Stimulated activated CD4-positive, alpha-beta T cell treated with anti-CD3 and anti-CD28 coated beads, Interleukin-4, amount 100 ng/mL, for 48 hours (primary cell): ENCODE data around the gene GRID1.
"Not testable (repeated sequence)": the region's sequence is repeated elsewhere in the genome, so short reads cannot be mapped to it uniquely, and the experiment has no call there.

Experiments
- DNase-seq, 2 donors: peaks; one replicate each; pipeline ENCODE4 v3.0.0-alpha.2; 2020; ENCODE audit warnings: low read depth in 2 of 2

Gene GRID1

DNA sequence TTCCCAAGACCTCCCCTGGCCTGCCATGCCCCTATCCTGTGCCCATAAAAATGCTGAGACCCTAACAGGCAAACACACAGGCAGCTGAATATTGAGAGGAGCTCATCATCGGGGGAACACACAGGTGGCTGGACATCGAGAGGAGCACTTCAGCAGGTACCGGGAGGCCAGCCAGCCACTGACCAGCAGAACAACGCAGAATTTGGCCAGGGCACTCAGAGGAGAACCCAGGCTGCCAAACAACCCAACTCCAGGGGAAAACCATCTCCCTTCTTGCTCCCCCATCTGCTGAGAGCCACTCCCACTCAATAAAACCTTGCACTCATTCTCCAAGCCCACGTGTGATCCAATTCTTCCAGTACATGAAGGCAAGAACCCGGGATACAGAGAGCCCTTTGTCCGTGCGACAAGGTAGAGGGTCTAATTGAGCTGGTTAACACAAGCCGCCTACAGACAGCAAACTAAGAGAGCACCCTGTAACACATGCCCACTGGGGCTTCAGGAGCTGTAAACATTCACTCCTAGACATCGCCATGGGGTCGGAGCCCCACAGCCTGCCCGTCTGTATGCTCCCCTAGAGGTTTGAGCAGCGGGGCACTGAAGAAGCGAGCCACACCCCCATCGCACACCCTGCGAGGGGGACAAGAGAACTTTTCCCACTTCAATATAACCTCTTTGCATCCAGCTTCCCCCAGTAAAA lies 258.8 kb downstream of the GRID1 start:
- DNase-seq = not testable (repeated sequence)

DNA sequence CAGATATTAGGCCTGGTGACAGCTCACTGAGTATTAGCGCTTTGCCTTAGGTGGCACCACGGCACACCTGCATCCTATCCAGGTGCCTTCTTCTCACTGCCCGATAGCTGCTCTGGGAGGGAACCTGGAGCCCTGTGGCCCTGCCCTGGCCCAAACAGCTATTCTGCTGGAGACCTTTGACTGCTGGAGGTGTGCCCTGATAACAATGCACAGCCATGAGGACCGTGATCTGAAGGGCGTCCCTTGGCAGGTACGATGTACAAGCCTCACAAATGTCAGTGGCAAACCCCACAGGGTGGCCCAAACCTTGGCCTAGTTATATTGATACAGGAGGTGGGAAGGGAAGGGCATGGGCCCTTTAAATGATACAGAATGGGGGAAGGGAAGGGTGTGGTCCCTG lies 259.5 kb downstream of the GRID1 start:
- DNase-seq = no peak

- DNase-seq = no peak
These were observed 260.0 kb downstream of the GRID1 start for GRCh38 chr10:86106616-86107015.

GRCh38 chr10:86105640-86106039 lies 261.0 kb downstream of the GRID1 start:
- no peak for DNase-seq

GRCh38 chr10:86105181-86105580 lies 261.4 kb downstream of the GRID1 start:
- DNase-seq = no peak

- no peak for DNase-seq
These were observed 261.9 kb downstream of the GRID1 start for GRCh38 chr10:86104611-86105145.

DNA sequence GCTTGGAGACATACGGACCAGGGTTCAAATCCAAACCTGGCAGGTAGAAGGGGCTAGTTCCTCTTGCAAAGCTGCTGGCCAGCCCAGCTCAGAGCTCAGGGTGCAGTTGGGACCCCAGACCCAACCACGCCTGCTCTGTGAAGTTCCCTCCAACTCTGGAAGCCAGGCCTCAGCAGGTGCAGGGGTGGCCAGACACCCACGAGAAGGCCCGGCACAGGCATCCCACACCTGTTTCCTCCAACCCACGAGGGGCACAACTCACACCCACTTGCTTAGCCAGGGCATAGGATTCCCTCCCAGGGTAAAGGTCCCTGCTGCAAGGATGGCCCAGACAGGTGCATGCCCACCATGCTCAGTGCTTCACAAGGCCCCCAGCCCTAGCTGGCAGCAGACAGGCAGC lies 262.4 kb downstream of the GRID1 start:
- no peak for DNase-seq

DNA sequence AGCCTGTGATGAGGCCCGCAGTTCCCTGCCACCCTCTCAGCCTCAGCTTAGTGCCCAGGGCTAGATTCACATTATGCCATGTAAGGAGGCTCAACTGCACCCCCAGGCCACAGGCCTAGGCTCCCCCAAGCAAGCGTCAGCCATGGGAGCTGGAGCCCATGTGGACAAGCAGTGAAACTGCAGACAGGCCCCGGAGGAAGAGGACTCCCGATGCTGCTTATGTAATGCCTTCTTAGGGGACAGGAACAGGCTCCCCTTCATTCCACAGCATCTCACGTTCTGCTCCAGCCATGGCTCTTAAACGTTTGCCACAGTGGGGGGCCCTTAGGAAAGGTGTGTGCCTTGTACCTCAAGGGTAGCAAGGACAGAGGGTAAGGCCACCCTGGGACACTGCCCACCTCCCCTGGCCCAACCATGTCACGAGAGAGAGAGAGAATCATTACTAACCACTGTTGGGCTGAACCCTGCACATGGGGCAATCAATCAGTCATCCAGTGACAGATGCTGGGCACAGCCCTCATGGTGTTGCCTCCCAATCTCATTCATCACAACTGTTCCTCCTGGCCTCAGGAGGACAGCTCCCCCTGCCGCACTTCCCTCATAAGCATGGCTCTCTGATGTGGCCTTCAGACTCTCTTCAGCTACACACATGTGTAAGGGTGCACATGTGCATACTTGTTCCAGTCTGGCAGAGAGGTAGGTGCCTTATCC lies 263.0 kb downstream of the GRID1 start:
- no peak for DNase-seq

GRCh38 chr10:86102451-86102850 lies 264.1 kb downstream of the GRID1 start:
- no peak for DNase-seq

GRCh38 chr10:86102031-86102430 lies 264.6 kb downstream of the GRID1 start:
- DNase-seq = no peak

DNA sequence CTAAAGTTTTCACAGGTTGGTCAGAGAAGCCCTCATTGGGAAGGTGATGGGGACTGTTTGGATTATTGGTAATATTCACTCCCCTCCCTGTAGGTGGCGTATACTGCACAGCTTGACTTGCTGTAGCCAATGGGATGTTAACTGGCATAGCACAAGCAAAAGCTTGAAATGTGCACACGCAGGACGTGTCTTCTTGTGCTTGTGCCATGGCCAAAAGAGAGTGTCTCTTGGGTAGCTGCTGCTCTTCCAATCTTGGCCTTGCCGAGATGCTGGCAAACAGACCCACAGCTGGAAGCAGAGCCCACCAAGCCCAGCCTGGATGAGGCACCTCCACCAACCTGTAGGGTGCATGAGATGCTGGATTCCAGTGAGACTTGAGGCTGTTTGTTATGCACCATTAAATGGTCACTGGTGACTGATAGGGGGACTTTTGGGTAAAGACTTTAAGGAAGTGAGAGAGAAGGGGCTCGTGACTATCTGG lies 266.0 kb downstream of the GRID1 start:
- no peak for DNase-seq

DNA sequence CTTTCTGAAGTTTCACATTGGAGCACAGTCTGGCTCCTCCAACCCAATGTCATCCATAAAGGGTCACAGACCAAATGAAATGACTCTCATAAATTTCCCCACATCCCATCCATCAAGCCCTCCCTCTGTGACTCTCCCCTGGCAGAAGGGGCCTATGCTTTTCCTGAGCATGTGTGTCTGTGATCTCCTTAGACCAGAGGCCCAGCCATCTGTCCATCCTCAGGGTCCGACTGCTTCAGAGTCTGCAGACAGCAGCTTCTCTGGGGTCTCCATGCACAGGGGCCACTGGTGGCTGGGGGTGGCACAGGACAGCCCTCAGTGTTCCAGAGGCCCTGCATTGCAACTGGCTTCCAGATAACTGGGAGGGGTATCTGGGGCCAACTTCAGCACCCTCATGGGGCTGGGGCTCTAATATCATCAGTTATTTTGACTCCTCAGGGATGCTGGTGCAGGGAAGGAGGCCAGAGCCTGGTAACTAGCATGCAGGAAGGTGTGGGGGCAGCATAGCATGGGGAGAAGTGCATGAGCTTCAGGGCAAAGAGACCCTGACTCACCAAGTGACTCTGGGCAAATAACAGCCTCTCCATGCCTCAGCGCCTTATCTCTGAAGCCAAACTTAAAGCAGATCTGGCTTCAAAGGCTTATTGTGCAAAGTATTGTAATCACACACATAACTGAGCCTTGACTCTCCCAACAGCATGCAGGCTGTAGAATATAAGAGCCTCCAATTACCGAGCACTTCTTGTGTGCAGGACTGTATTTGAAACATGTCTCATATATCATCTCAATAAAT lies 266.9 kb downstream of the GRID1 start:
- DNase-seq = no peak

DNA sequence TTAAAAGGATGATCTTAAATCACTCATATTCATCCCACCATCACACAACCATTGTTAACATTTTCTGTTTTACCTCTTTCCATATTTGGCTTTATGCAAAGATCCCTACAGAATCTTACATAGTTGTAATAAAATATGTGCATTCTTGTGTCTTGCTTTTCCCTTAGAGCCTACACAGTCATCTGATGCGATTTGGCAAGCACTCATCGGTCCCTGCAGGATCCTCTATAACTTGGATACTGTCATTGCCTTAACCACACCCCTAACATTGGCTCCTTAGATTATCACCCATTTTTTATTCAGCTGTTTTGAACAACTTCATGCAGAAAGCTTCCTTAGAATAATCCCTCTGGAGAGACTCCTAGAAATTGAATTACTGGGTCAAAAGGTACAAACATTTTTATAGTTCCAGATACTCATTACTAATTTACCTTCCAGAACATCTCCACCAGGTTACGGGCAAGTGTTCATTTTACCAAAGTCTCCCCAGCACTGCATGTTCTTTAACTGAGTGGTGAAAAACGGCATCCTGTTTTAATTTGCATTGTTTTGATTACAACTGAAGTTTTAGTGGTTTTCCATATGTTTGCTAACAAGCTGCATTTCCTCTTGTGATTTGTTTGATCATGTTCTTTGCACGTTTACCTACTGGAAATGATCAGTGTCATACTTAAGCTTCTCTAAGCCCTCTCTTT lies 268.3 kb downstream of the GRID1 start:
- DNase-seq = no peak

- DNase-seq = not testable (repeated sequence)
These were observed 271.5 kb downstream of the GRID1 start for GRCh38 chr10:86095061-86095460.

DNA sequence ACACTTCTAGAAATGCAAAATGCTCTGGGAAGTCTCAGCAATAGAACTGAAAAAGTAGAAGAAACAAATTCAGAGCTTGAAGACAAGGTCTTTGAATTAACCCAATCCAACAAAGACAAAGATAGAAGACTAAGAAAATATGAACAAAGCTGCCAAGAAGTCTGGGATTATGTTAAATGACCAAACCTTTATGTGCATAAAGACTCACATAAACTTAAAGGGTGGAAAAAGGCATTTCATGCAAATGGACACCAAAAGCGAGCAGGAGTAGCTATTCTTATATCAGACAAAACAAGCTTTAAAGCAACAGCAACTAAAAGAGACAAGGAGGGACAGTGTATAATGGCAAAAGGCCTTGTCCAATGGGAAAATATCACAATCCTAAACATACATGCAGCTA lies 274.3 kb downstream of the GRID1 start:
- not testable (repeated sequence) for DNase-seq

GRCh38 chr10:86091216-86091615 lies 275.4 kb downstream of the GRID1 start:
- DNase-seq = no peak

DNA sequence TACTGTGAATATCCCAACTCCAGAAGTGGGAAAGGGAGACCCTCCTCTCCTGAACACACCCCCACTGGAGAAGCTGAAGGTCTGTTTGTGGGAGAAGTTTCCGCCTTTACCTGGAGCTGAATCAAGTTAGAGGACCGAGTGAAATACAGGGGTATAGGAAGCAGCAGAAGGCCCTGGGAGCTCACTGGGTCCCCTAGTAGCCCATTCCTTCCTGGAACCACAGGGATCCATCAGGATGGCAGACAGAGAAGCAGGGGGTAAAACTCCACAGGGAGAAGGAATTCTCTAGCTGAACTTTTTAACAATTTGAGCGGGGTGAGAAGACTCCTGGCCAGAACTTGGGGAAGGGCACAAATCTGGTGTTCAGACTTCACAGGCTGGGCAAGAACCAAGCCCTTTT lies 275.8 kb downstream of the GRID1 start:
- no peak for DNase-seq

GRCh38 chr10:86087716-86088115 lies 278.9 kb downstream of the GRID1 start:
- DNase-seq = no peak

DNA sequence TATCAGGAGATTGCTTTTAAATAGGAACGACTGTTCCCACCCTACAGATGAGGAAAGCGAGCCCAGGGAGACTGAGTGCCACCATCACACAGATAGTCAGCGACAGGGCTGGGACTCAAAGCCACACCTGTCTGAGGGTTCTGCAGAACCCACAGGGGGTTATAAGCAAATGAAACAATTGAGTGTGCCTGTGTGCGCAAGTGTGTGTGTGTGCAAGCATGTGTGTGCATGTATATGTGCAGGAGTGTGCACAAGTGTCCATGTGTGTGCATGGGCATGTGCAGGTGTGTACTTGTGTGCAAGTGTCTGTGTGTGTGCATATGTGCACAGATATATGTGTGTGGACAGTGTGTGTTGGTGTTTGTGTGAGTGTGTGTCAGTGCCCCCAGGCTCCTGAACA lies 280.2 kb downstream of the GRID1 start:
- no peak for DNase-seq

GRCh38 chr10:86085686-86086085 lies 280.9 kb downstream of the GRID1 start:
- no peak for DNase-seq

GRCh38 chr10:86085136-86085535 lies 281.5 kb downstream of the GRID1 start:
- DNase-seq = no peak

DNA sequence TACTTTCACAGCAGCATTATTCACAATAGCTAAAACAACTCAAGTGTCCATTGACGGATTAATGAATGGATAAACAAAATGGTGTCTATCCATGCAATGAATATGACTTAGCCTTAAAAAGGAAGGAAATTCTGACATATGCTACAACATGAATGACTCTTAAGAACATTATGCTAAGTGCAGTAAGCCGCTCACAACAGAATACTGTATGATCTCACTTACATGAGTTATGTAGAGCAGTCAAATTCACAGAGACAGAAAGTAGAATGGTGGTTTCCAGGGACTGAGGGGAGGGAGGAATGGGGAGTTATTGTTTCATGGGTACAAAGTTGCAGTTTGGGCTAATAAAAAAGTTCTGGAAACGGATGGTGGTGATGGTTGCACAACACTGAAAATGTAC lies 282.0 kb downstream of the GRID1 start:
- no peak for DNase-seq
